DMS114 treated with DMSO at 0.1 percent for 48 hours (cell line): ENCODE measurements around the gene MACROD2.

Experiments
- DNase-seq: peaks from one replicate; lab custom pipeline; 2025; ENCODE audit not compliant: unreplicated experiment; lab: John Stamatoyannopoulos, UW

Gene MACROD2

DNA sequence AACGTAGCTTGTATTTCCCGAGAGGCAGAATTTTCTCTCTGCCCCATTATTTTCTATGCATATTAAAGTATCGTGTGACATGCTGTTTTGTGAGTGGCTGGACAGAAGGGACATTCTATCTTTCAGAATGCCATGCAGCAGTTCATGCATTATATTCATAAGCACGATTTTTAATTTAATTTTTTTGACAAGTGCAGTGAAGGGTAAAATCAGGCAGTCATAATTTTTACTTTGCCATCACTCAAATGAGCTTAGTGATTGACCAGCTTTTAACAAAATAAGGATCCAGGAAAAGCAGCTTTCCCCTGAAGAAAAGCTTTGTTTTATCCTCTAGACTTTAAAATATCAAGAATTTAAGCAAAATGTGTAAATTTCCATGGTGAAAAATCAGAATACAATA is 1904.7 kb downstream of the MACROD2 start:
- no peak for DNase-seq

GRCh38 chr20:15900443-15900842 is 1905.1 kb downstream of the MACROD2 start:
- no peak for DNase-seq

DNA sequence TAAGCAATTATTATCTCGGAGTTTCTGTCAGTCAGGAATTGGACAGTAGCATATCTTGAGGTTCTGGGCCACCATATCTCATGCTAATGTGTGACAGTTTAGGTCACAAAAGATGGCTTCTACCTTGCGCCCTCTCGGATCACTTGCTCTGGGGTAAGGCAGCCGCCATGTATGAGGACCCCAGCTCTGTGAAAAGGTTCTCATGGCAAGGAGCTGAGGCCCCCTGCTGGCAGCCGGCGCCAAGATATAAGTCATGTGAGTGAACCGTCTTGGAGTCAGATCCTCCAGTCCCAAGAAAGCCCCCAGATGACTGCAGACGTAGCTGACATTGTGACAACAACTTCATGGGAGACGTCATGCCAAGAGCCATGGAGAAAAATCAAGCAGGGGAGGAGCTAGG is 1907.2 kb downstream of the MACROD2 start:
- no peak for DNase-seq

DNA sequence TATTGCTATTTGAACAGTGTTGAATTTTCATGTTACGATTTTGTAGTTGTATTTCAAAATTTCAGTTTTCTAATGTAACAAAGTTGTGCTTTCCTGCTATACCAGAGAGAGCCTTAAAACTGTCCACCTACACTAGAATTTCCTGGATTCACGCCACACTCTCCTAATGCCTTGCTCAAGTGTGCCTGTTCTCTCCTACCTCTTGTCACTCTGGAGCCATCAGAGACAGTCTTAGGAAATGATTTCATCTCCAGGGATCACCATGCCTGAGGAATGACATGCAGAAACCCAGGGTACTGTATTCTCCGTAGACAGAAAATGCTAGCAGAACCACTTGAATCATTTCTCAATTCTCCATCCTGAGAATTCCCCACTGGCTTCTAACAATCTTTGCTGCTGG is 1910.3 kb downstream of the MACROD2 start:
- DNase-seq, result no peak

GRCh38 chr20:15909995-15910394 is 1914.7 kb downstream of the MACROD2 start:
- no peak for DNase-seq

DNA sequence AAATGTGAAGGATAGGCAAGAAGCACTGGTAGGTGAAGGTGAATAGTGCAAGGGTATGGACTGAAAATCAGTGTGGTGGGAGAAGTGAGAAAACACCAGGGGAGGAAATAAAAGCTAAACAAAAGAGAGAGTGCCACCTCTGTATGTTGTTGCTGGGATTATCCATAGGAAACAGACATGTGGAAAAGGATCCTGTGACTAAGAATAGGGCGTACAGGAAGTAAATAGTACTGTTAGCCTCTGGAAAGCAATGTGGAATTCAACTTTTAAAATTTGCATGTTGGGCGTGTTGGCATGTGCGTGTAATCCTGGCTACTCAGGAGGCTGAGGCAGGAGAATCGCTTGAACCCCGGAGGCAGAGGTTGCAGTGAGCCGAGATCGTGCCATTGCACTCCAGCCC is 1916.3 kb downstream of the MACROD2 start:
- no peak for DNase-seq

DNA sequence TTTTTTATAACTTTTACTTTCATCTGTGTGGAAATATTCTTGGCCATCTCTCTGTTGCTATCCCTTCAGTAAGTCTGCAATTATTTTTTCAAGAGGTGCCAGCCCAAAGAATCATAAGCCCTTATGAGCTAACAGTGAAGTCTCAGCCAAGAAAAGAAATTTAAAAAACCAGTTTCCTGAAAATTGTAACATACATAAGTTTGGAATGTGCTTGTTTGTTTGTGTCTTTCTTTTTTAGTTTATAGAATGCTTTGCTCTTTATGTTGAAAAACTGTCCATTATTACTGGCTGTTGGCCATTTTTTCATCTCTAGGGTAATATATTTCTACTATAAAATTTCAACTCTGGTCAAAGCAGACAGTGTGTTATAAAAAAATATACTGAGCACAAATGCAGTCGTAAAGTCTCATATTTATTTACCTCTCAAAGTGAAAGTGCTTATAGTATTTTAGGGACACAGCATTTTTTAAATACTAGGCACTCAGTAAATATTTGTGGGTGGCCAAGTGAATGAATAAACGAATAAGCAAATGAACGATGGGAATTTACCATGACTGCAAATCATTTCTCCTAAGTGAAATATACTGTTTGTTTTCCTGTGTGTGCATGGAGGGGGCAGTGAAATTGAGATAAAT is 1918.2 kb downstream of the MACROD2 start:
- DNase-seq, result no peak

DNA sequence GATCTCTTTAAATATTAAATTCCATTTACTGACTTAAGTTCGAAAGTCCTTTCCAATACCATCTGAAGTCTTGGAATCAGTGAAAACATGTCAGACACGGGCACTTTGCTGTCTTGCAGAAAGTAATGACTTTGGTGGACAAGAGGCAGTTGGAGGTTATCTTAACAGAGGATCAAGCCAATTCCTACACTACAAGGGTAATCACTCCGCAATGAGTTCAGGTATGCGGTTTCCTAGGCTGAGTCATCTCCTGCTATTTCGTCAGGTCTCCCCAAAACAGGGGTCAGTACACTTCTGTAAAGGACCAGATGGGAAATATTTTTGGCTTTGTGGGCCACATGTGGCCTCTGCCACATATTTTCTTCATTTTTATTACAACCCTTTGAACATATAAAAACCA is 1921.3 kb downstream of the MACROD2 start:
- DNase-seq, result no peak

GRCh38 chr20:15917283-15917682 is 1922.0 kb downstream of the MACROD2 start:
- no peak for DNase-seq

- no peak for DNase-seq
Measured at GRCh38 chr20:15918631-15919030, 1923.3 kb downstream of the MACROD2 start.

DNA sequence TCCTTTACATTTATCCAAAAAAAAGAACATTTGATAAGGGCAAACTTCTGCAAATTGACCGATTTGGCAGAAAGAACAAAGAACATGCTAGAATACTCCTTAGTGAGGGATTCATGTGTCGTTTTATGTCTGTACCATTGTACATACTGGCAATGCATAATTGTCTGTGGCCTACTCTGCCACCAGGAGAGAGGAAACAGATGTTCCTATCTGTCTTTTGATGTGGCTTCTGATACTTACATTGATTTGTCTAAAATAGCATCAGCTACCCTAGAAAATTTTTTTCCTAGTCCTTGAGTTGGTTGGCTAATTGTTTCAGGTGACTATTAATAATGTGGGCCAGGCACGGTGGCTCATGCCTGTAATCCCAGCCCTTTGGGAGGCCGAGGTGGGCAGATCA is 1923.8 kb downstream of the MACROD2 start:
- no peak for DNase-seq

DNA sequence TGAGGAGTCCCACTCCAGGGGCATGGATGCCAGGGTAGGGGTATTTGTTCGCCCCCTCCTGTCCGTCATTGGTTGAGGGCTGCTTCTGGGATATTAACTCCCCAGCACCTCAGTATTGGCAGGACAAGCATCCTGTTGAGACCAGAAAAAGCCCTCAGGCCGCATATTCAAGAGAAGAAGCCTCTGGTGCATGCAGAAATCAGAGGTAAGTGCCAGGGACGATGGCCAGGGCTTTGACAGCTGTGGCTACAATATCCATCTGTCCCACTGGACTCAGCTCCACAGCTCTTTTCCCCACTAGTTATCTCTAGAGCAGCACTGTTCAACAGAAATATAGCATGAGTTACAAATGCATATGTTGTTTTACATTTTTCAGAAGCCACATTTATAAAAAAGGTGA is 1926.6 kb downstream of the MACROD2 start:
- DNase-seq, result no peak

DNA sequence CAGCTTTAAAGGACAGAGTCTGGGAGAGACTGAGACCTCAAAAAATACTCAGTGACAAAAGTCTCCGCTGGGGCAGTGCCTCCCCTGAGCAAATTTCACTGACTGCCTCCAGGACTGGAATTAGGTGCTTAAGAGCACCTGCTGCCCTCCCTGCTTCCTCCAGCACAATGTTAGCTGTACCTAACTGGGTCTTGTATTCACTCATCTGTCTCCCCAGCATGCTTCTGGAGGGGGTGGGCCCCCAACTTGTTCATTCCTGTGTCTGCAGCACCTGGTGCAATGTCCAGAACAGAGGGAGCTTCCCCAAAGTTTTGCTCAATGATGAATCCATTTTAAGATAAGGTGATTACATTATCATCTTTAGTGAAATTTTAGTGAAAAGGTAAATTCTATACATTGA is 1927.2 kb downstream of the MACROD2 start:
- no peak for DNase-seq

- no peak for DNase-seq
Measured at GRCh38 chr20:15923030-15923776, 1927.9 kb downstream of the MACROD2 start.

GRCh38 chr20:15924556-15924955 is 1929.2 kb downstream of the MACROD2 start:
- DNase-seq, result no peak

DNA sequence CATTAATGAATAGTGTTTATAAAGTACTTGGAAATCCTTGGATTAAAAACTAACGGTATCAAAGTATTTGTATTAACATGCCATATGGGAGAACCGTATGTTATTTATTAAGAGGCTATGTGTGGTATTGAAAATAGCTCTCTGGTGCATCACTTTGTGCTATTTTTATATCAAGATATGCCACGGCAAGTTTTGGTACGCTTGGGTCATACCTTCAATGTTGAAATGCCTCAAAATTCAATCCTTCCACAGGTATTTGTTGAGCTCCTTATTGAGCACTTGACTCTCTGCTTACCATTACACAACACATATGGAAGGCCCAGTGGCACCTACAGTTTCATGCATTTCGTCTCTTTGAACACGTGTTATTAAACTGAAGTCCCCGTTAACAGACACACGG is 1930.1 kb downstream of the MACROD2 start:
- DNase-seq, result no peak

- DNase-seq, result no peak
Measured at GRCh38 chr20:15927893-15928650, 1932.8 kb downstream of the MACROD2 start.

- no peak for DNase-seq
Measured at GRCh38 chr20:15928946-15929345, 1933.6 kb downstream of the MACROD2 start.

DNA sequence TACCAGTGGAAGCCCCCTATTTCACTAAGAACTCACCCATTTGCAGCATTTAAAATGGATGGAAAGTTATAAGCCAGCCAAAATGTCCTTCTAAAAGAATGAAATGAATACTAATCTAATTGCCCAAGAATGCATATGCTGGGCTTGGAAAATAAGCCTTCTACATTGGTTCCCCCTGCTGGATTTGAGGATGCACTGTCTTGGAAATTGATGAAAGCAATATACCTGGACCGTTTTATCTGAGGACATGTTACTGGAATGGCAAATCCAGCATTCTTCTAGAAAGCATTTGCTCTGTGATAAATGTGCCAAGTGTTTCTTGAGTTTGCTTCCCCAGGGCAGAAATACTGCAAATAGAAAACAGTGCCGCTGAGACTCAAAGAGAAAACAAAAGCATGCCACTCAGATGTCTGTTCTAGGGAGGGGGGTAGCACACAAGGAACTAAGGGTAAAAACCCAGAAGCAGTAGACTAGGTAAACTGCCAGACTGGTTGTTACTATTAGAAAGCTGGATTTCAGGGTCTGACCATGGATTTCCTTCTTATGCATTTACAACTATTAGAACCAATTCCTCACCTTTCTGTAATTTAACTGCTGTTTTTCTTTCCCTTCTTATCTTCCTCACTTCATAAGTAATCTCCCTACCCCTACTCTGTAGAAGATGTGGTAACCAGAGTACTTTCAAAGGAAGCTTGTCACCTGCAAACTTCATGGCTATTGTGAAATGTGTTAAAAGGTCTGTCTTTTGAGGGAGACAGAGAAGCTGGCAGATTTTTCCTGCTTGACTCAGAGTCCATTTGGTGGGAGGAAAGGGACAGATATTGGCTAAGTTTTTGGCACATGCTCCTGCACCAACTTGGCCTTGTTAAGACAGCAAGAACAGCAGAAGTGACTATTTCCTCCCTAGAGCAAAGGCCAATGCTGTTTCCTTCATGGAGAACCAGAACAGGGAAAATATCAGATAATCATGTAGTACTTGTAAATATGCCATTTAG is 1935.3 kb downstream of the MACROD2 start:
- no peak for DNase-seq

GRCh38 chr20:15931897-15932296 is 1936.6 kb downstream of the MACROD2 start:
- DNase-seq, result no peak

- no peak for DNase-seq
Measured at GRCh38 chr20:15937179-15937578, 1941.9 kb downstream of the MACROD2 start.
